ENCODE measurements around the gene POP5. TPM values are rescaled to one million over a fixed set of nuclear protein-coding genes. Genes with fewer than 3 reads are reported as not detected.

Gene POP5
- total and polyA plus RNA-seq, 2 experiments from 2014 or later: 52.4 to 140 TPM

DNA sequence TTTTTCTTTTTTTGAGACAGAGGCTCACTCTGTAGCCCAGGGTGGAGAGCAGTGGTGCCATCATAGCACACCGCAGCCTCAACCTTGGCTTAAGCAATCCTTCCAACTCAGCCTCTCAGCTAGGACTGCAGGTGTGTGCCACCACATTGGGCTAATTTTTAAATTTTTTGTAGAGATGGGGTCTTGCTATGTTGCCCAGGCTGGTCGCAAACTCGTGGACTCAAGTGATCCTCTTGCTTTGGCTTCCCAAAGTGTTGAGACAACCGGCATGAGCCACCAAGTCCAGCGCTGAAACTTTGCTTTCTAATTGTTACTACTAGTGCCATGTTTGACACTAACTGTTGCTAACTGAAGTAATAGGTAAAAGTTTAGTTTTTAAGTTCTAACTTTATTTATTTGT, 39.0 kb downstream of the POP5 start (continued):
- TF ChIP-seq, protein P1, sequence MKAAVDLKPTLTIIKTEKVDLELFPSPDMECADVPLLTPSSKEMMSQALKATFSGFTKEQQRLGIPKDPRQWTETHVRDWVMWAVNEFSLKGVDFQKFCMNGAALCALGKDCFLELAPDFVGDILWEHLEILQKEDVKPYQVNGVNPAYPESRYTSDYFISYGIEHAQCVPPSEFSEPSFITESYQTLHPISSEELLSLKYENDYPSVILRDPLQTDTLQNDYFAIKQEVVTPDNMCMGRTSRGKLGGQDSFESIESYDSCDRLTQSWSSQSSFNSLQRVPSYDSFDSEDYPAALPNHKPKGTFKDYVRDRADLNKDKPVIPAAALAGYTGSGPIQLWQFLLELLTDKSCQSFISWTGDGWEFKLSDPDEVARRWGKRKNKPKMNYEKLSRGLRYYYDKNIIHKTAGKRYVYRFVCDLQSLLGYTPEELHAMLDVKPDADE (IDR thresholded peaks at IDR 0.05): no peak
- TF ChIP-seq NANOG (IDR thresholded peaks at IDR 0.05; ENCODE audit: borderline replicate concordance) (no peak), ZNF114 (CRISPR knock-in tag; IDR thresholded peaks at IDR 0.05) (no peak)
- TF ChIP-seq, protein P2, sequence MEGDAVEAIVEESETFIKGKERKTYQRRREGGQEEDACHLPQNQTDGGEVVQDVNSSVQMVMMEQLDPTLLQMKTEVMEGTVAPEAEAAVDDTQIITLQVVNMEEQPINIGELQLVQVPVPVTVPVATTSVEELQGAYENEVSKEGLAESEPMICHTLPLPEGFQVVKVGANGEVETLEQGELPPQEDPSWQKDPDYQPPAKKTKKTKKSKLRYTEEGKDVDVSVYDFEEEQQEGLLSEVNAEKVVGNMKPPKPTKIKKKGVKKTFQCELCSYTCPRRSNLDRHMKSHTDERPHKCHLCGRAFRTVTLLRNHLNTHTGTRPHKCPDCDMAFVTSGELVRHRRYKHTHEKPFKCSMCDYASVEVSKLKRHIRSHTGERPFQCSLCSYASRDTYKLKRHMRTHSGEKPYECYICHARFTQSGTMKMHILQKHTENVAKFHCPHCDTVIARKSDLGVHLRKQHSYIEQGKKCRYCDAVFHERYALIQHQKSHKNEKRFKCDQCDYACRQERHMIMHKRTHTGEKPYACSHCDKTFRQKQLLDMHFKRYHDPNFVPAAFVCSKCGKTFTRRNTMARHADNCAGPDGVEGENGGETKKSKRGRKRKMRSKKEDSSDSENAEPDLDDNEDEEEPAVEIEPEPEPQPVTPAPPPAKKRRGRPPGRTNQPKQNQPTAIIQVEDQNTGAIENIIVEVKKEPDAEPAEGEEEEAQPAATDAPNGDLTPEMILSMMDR (conservative IDR thresholded peaks at IDR 0.05; ENCODE audit: low read depth in 2 of 2): no peak

DNA sequence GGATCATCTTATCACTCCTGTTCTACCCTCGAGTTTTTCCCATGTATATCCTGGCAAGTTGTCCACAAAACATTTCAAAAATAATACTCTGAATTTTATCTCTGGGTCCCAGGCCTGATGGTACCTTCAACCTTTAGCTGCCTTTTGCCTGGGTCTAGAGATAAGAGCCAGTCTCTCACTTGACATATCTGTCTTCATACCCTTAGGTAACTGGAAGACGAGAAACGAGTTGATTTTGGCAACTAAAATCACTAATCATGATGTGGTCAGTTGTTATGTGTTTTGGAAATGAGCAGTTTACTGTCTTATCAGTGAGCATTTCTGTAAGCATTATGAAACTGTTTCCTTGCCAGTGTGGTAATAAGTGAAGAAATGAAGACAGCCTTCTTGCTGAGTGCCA, 40.8 kb downstream of the POP5 start:
- peaks cover 75% of the 10 kb centered on the region for H4K20me1 ChIP-seq (replicated peaks; ENCODE audit: insufficient read depth)
- no peaks in the 10 kb centered on the region for H3K9me3 Mint-ChIP-seq
- DNase-seq (ENCODE audit: low spot score): no peak
- no peak overlapping the region for H3K4me3 Mint-ChIP-seq
- H3K4me1 Mint-ChIP-seq: peaks cover 23% of the 10 kb centered on the region
- H3K4me1 ChIP-seq (ENCODE audit: insufficient read depth): peaks cover 33% of the 10 kb centered on the region
- no peak overlapping the region for H3K4me2 ChIP-seq
- no peaks in the 10 kb centered on the region for H3K27me3 Mint-ChIP-seq (ENCODE audit: insufficient read depth, low read depth, poor library complexity)
- H3K36me3 Mint-ChIP-seq (ENCODE audit: low read depth): peaks cover 24% of the 10 kb centered on the region
- no peak overlapping the region; the same call in 1 of the 2 replicates for H3K27ac ChIP-seq (ENCODE audit: low read depth)
- H3K36me3 ChIP-seq (ENCODE audit: insufficient read depth): no peaks in the 10 kb centered on the region
- no peak for ATAC-seq
- no peak overlapping the region for H3K4me3 ChIP-seq
- H2AFZ ChIP-seq: no peak overlapping the region
- no peak overlapping the region for H3K27ac Mint-ChIP-seq
- H3K27me3 ChIP-seq (ENCODE audit: insufficient read depth): no peaks in the 10 kb centered on the region
- H3K9me2 ChIP-seq (ENCODE audit: insufficient read depth): no peaks in the 10 kb centered on the region
- H3K79me2 ChIP-seq (replicated peaks; ENCODE audit: insufficient read depth): peaks cover 100% of the 10 kb centered on the region
- H3F3A ChIP-seq (replicated peaks; ENCODE audit: low read depth): peaks cover 2% of the 10 kb centered on the region; the same call in 1 of the 2 replicates
- TF ChIP-seq JUNB (IDR thresholded peaks at IDR 0.05; ENCODE audit: unreplicated experiment) (no peak), ZNF114 (CRISPR knock-in tag; IDR thresholded peaks at IDR 0.05) (no peak), POLR2AphosphoS5 (IDR thresholded peaks at IDR 0.05; ENCODE audit: low read depth) (no peak), ZNF331 (CRISPR knock-in tag; IDR thresholded peaks at IDR 0.05; ENCODE audit: low read depth) (no peak), NANOG (IDR thresholded peaks at IDR 0.05; ENCODE audit: borderline replicate concordance) (no peak)
- TF ChIP-seq, protein P2 (conservative IDR thresholded peaks at IDR 0.05; ENCODE audit: low read depth in 2 of 2): no peak
- TF ChIP-seq, protein P3, sequence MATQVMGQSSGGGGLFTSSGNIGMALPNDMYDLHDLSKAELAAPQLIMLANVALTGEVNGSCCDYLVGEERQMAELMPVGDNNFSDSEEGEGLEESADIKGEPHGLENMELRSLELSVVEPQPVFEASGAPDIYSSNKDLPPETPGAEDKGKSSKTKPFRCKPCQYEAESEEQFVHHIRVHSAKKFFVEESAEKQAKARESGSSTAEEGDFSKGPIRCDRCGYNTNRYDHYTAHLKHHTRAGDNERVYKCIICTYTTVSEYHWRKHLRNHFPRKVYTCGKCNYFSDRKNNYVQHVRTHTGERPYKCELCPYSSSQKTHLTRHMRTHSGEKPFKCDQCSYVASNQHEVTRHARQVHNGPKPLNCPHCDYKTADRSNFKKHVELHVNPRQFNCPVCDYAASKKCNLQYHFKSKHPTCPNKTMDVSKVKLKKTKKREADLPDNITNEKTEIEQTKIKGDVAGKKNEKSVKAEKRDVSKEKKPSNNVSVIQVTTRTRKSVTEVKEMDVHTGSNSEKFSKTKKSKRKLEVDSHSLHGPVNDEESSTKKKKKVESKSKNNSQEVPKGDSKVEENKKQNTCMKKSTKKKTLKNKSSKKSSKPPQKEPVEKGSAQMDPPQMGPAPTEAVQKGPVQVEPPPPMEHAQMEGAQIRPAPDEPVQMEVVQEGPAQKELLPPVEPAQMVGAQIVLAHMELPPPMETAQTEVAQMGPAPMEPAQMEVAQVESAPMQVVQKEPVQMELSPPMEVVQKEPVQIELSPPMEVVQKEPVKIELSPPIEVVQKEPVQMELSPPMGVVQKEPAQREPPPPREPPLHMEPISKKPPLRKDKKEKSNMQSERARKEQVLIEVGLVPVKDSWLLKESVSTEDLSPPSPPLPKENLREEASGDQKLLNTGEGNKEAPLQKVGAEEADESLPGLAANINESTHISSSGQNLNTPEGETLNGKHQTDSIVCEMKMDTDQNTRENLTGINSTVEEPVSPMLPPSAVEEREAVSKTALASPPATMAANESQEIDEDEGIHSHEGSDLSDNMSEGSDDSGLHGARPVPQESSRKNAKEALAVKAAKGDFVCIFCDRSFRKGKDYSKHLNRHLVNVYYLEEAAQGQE (IDR thresholded peaks at IDR 0.05; ENCODE audit: unreplicated experiment): no peak
- TF ChIP-seq, protein P4, sequence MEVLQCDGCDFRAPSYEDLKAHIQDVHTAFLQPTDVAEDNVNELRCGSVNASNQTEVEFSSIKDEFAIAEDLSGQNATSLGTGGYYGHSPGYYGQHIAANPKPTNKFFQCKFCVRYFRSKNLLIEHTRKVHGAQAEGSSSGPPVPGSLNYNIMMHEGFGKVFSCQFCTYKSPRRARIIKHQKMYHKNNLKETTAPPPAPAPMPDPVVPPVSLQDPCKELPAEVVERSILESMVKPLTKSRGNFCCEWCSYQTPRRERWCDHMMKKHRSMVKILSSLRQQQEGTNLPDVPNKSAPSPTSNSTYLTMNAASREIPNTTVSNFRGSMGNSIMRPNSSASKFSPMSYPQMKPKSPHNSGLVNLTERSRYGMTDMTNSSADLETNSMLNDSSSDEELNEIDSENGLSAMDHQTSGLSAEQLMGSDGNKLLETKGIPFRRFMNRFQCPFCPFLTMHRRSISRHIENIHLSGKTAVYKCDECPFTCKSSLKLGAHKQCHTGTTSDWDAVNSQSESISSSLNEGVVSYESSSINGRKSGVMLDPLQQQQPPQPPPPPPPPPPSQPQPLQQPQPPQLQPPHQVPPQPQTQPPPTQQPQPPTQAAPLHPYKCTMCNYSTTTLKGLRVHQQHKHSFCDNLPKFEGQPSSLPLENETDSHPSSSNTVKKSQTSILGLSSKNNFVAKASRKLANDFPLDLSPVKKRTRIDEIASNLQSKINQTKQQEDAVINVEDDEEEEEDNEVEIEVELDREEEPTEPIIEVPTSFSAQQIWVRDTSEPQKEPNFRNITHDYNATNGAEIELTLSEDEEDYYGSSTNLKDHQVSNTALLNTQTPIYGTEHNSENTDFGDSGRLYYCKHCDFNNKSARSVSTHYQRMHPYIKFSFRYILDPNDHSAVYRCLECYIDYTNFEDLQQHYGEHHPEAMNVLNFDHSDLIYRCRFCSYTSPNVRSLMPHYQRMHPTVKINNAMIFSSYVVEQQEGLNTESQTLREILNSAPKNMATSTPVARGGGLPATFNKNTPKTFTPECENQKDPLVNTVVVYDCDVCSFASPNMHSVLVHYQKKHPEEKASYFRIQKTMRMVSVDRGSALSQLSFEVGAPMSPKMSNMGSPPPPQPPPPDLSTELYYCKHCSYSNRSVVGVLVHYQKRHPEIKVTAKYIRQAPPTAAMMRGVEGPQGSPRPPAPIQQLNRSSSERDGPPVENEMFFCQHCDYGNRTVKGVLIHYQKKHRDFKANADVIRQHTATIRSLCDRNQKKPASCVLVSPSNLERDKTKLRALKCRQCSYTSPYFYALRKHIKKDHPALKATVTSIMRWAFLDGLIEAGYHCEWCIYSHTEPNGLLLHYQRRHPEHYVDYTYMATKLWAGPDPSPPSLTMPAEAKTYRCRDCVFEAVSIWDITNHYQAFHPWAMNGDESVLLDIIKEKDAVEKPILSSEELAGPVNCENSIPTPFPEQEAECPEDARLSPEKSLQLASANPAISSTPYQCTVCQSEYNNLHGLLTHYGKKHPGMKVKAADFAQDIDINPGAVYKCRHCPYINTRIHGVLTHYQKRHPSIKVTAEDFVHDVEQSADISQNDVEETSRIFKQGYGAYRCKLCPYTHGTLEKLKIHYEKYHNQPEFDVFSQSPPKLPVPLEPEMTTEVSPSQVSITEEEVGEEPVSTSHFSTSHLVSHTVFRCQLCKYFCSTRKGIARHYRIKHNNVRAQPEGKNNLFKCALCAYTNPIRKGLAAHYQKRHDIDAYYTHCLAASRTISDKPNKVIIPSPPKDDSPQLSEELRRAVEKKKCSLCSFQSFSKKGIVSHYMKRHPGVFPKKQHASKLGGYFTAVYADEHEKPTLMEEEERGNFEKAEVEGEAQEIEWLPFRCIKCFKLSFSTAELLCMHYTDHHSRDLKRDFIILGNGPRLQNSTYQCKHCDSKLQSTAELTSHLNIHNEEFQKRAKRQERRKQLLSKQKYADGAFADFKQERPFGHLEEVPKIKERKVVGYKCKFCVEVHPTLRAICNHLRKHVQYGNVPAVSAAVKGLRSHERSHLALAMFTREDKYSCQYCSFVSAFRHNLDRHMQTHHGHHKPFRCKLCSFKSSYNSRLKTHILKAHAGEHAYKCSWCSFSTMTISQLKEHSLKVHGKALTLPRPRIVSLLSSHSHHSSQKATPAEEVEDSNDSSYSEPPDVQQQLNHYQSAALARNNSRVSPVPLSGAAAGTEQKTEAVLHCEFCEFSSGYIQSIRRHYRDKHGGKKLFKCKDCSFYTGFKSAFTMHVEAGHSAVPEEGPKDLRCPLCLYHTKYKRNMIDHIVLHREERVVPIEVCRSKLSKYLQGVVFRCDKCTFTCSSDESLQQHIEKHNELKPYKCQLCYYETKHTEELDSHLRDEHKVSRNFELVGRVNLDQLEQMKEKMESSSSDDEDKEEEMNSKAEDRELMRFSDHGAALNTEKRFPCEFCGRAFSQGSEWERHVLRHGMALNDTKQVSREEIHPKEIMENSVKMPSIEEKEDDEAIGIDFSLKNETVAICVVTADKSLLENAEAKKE (CRISPR knock-in tag; IDR thresholded peaks at IDR 0.05): no peak
